Urinary bladder (tissue), 4 donors: Measurements from ENCODE around the gene SNX33. TPM values are rescaled to one million over a fixed set of nuclear protein-coding genes. Genes with fewer than 3 reads are reported as not detected.

ENCODE experiments used
- DNase-seq: peaks from one replicate; pipeline ENCODE4 v3.0.0-alpha.2; 2015; ENCODE audit errors: extremely low spot score
- H3K27ac ChIP-seq: one replicate; pipeline ENCODE4 v1.5.1; 2013; ENCODE audit warnings: low read depth, mild to moderate bottlenecking, moderate library complexity
- H3K36me3 ChIP-seq: one replicate; pipeline ENCODE4 v1.6.1; 2013; ENCODE audit warnings: mild to moderate bottlenecking, moderate library complexity; ENCODE audit not compliant: insufficient read depth
- H3K4me1 ChIP-seq: one replicate; pipeline ENCODE4 v1.6.1; 2013; ENCODE audit warnings: mild to moderate bottlenecking, moderate library complexity; ENCODE audit not compliant: insufficient read depth
- H3K4me3 ChIP-seq: one replicate; pipeline ENCODE4 v1.5.1; 2013; ENCODE audit warnings: low read depth, low read length
- WGBS: extraction: QIAGEN DNeasy Blood & Tissue Kit; methylation state at CpG from one replicate; pipeline ENCODE4 v1.1.7; 2013; 5-methylcytosine and 5-hydroxymethylcytosine counted together
- polyA plus RNA-seq: library from polyadenylated mRNA; stranded (reverse); fragments of 200-250 nt; gene quantifications from one replicate; pipeline ENCODE4 v1.2.3, GENCODE V29; 2013
- total RNA-seq: library from RNA; depleted of rRNA; stranded (reverse); fragments of >200 nt; gene quantifications from one replicate; pipeline ENCODE4 v1.2.3, GENCODE V29; 2014
- donor health status: healthy with polysubstance abuse.
- donor health status: healthy.

SNX33 gene
- total and polyA plus RNA-seq, 2 donors, result 11.1 to 25.8 TPM

- 92% methylated on average over 18 of the region's 18 CpGs for WGBS
- no peak overlapping the region for H3K4me3 ChIP-seq
- peaks cover 2% of the 10 kb centered on the region for H3K4me1 ChIP-seq
- no peaks in the 10 kb centered on the region for H3K36me3 ChIP-seq
- DNase-seq, result no peak
- no peak overlapping the region for H3K27ac ChIP-seq
Measured at GRCh38 chr15:75649848-75650247, 2.1 kb downstream of the SNX33 start.

GRCh38 chr15:75650908-75651809 is 3.4 kb downstream of the SNX33 start:
- 40% methylated on average over 9 of the region's 9 CpGs for WGBS
- Histone ChIP-seq H3K4me1 (no peaks in the 10 kb centered on the region), H3K27ac (peak overlapping the region; percentile 14)

GRCh38 chr15:75651810-75652543 is 4.3 kb downstream of the SNX33 start:
- Histone ChIP-seq H3K4me1 (no peaks in the 10 kb centered on the region), H3K4me3 (peak overlapping the region; percentile 14), H3K27ac (no peak overlapping the region), H3K36me3 (no peaks in the 10 kb centered on the region)
- no peak for DNase-seq
- 52% methylated on average over 2 of the region's 2 CpGs for WGBS

More at GRCh38 chr15:75650908-75651809, 3.4 kb downstream of the SNX33 start:
- Histone ChIP-seq H3K36me3 (no peaks in the 10 kb centered on the region), H3K4me3 (peak overlapping the region; percentile 14)
- DNase-seq, result no peak

GRCh38 chr15:75653347-75653913 is 5.7 kb downstream of the SNX33 start:
- 81% methylated on average over 16 of the region's 16 CpGs for whole genome bisulfite sequencing
- no peak overlapping the region for H3K27ac ChIP-seq
- DNase-seq, result no peak
- H3K4me3 ChIP-seq, result no peak overlapping the region
- H3K36me3 ChIP-seq, result no peaks in the 10 kb centered on the region
- no peaks in the 10 kb centered on the region for H3K4me1 ChIP-seq

- Histone ChIP-seq H3K4me1 (no peaks in the 10 kb centered on the region), H3K27ac (no peak overlapping the region), H3K4me3 (no peak overlapping the region), H3K36me3 (no peaks in the 10 kb centered on the region)
- DNase-seq, result no peak
- 65% methylated on average over 4 of the region's 4 CpGs for WGBS
Measured at GRCh38 chr15:75654201-75654907, 6.6 kb downstream of the SNX33 start.

GRCh38 chr15:75655931-75656330 is 8.2 kb downstream of the SNX33 start:
- Histone ChIP-seq H3K36me3 (no peaks in the 10 kb centered on the region), H3K4me3 (no peak overlapping the region), H3K4me1 (no peaks in the 10 kb centered on the region), H3K27ac (no peak overlapping the region)
- WGBS, result 77% methylated on average over 4 of the region's 4 CpGs
- no peak for DNase-seq

- 97% methylated on average over 5 of the region's 5 CpGs for WGBS
- Histone ChIP-seq H3K36me3 (no peaks in the 10 kb centered on the region), H3K4me3 (no peak overlapping the region), H3K27ac (no peak overlapping the region), H3K4me1 (no peaks in the 10 kb centered on the region)
- no peak for DNase-seq
Measured at GRCh38 chr15:75656331-75656730, 8.6 kb downstream of the SNX33 start.

- no peaks in the 10 kb centered on the region for H3K4me1 ChIP-seq
- H3K27ac ChIP-seq, result no peak overlapping the region
- H3K36me3 ChIP-seq, result no peaks in the 10 kb centered on the region
- WGBS, result 94% methylated on average over 22 of the region's 22 CpGs
- H3K4me3 ChIP-seq, result no peak overlapping the region
- DNase-seq, result no peak
Measured at GRCh38 chr15:75656813-75657212, 9.1 kb downstream of the SNX33 start.

- Histone ChIP-seq H3K27ac (no peak overlapping the region), H3K36me3 (no peaks in the 10 kb centered on the region), H3K4me3 (no peak overlapping the region), H3K4me1 (no peaks in the 10 kb centered on the region)
- DNase-seq, result no peak
- WGBS, result 79% methylated on average over 9 of the region's 9 CpGs
Measured at GRCh38 chr15:75659141-75659771, 11.5 kb downstream of the SNX33 start.

- no peaks in the 10 kb centered on the region for H3K4me1 ChIP-seq
- no peak overlapping the region for H3K27ac ChIP-seq
- WGBS, result 78% methylated on average over 17 of the region's 17 CpGs
- H3K4me3 ChIP-seq, result no peak overlapping the region
- no peak for DNase-seq
- H3K36me3 ChIP-seq, result no peaks in the 10 kb centered on the region
Measured at GRCh38 chr15:75659928-75660645, 12.4 kb downstream of the SNX33 start.

GRCh38 chr15:75661100-75661755 is 13.5 kb downstream of the SNX33 start:
- Histone ChIP-seq H3K4me3 (no peak overlapping the region), H3K4me1 (no peaks in the 10 kb centered on the region), H3K36me3 (no peaks in the 10 kb centered on the region), H3K27ac (peak overlapping the region; percentile 87)
- WGBS, result 24% methylated on average over 14 of the region's 14 CpGs
- DNase-seq, result peak; percentile 58

GRCh38 chr15:75661756-75662140 is 14.0 kb downstream of the SNX33 start:
- no peak overlapping the region for H3K4me3 ChIP-seq
- 66% methylated on average over 3 of the region's 3 CpGs for WGBS
- H3K36me3 ChIP-seq, result no peaks in the 10 kb centered on the region
- no peaks in the 10 kb centered on the region for H3K4me1 ChIP-seq
- peak overlapping the region; percentile 87 for H3K27ac ChIP-seq
- no peak for DNase-seq
